GM12865 (cell line): Measurements from ENCODE around the gene RALGAPA1.

Source experiments
- DNase-seq: peaks from one replicate; pipeline ENCODE4 v3.0.0; 2010; ENCODE audit warnings: low read depth
- H3K4me3 ChIP-seq: 2 replicates; pipeline ENCODE4 v1.5.1; 2011; ENCODE audit warnings: mild to moderate bottlenecking, low read depth, low read length, control low read depth
- CTCF ChIP-seq: IDR thresholded peaks from 2 replicates; pipeline ENCODE4 v1.5.1; 2011; ENCODE audit warnings: low read length, control low read depth, low read depth, inconsistent platforms; ENCODE audit not compliant: insufficient read depth; ENCODE audit errors: missing control alignments

Gene RALGAPA1

GRCh38 chr14:35715079-35715478, 94.0 kb downstream of the RALGAPA1 start:
- H3K4me3 ChIP-seq, result no peak overlapping the region
- no peak for TF ChIP-seq CTCF
- no peak for DNase-seq

DNA sequence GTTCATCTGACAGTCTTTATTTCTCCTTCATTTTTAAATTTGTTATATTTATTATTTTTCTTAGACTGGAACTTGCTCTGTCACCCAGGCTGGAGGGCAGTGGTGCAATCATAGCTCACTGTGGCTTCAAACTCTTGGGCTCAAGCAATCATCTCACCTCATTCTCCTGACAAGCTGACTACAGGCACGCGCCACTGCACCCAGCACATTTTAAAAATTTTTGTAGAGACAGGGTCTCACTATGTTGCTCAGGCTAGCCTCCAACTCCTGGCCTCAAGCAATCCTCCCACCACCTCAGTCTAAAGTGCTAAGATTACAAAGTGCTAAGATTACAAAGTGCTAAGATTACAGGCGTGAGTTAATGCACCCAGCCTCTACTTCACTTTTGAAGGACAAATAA, 96.6 kb downstream of the RALGAPA1 start:
- H3K4me3 ChIP-seq, result no peak overlapping the region
- no peak for DNase-seq
- no peak for TF ChIP-seq CTCF

- no peak for DNase-seq
- TF ChIP-seq CTCF, result no peak
Measured at GRCh38 chr14:35708062-35708461, 101.0 kb downstream of the RALGAPA1 start.

DNA sequence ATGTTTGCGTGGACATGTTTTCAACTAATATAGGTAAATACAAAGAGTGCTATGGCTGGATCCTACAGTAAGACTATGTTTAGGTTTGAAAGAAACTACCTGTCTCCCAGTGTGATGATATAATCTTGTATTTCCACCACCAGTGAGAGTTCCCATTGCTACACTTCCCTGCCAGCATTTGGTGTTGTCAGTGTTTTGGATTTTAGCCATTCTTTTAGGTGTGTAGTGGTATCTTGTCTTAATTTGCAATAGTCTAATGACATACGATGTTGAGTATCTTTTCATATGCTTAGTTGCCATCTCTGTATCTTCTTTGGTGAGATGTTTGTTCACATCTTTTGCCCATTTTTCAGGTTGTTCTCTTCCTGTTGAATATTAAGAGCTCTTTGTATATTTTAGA, 103.5 kb downstream of the RALGAPA1 start:
- DNase-seq, result no peak
- no peak for TF ChIP-seq CTCF
- no peak overlapping the region for H3K4me3 ChIP-seq

More at GRCh38 chr14:35708062-35708461, 101.0 kb downstream of the RALGAPA1 start:
- H3K4me3 ChIP-seq, result no peak overlapping the region

- no peak for DNase-seq
- TF ChIP-seq CTCF, result no peak
- no peak overlapping the region for H3K4me3 ChIP-seq
Measured at GRCh38 chr14:35704793-35705493, 104.2 kb downstream of the RALGAPA1 start.

GRCh38 chr14:35701531-35701930, 107.6 kb downstream of the RALGAPA1 start:
- no peak for TF ChIP-seq CTCF
- no peak for DNase-seq
- no peak overlapping the region for H3K4me3 ChIP-seq

GRCh38 chr14:35699791-35700444, 109.2 kb downstream of the RALGAPA1 start:
- TF ChIP-seq CTCF, result no peak
- DNase-seq, result no peak

More at GRCh38 chr14:35699791-35700444, 109.2 kb downstream of the RALGAPA1 start:
- no peak overlapping the region for H3K4me3 ChIP-seq
